ENCODE measurements around the gene CDC27.
"Not testable (repeated sequence)": the region's sequence is repeated elsewhere in the genome, so short reads cannot be mapped to it uniquely, and the experiment has no call there.

The CDC27 gene

GRCh38 chr17:47117386-47117785 is 71.7 kb downstream of the CDC27 start:
- Histone ChIP-seq H3K9ac (ENCODE audit: low read length) (no peak overlapping the region), H2BK5ac (ENCODE audit: low read length) (no peak overlapping the region), H3K23ac (ENCODE audit: low read length) (no peak overlapping the region), H3K4me2 (ENCODE audit: low read length) (no peak overlapping the region), H2AK5ac (ENCODE audit: low read length) (no peak overlapping the region), H3K79me2 (ENCODE audit: control insufficient read depth, insufficient read depth, low read length) (no peaks in the 10 kb centered on the region), H4K5ac (ENCODE audit: low read length) (no peak overlapping the region), H3K36me3 (ENCODE audit: control insufficient read depth, insufficient read depth, low read length) (no peaks in the 10 kb centered on the region), H3K27me3 (ENCODE audit: insufficient read depth, low read length, poor library complexity) (no peaks in the 10 kb centered on the region), H4K8ac (ENCODE audit: low read depth, low read length) (no peak overlapping the region), H3K79me1 (ENCODE audit: low read length) (no peaks in the 10 kb centered on the region), H3K4ac (ENCODE audit: low read depth, low read length) (no peak overlapping the region), H3K4me1 (ENCODE audit: control insufficient read depth, low read depth, low read length) (no peaks in the 10 kb centered on the region), H3K18ac (ENCODE audit: low read length) (no peak overlapping the region), H3K27ac (ENCODE audit: low read depth, low read length) (no peak overlapping the region), H3K56ac (ENCODE audit: low read length) (no peak overlapping the region), H3K4me3 (ENCODE audit: low read length) (no peak overlapping the region), H2BK120ac (ENCODE audit: low read depth, low read length) (no peak overlapping the region), H2BK15ac (replicated peaks; ENCODE audit: low read depth) (no peak overlapping the region)
- DNase-seq, result no peak
- WGBS (ENCODE audit: extremely low coverage, insufficient coverage, low lambda C conversion rate), result 100% methylated on average over 1 of the region's 3 CpGs

GRCh38 chr17:47106130-47106529 is 83.0 kb downstream of the CDC27 start:
- Histone ChIP-seq H2BK120ac (ENCODE audit: low read depth, low read length) (no peak overlapping the region), H3K27ac (ENCODE audit: low read depth, low read length) (no peak overlapping the region), H3K23ac (ENCODE audit: low read length) (no peak overlapping the region), H3K27me3 (ENCODE audit: insufficient read depth, low read length, poor library complexity) (no peaks in the 10 kb centered on the region), H3K4ac (ENCODE audit: low read depth, low read length) (no peak overlapping the region), H3K4me1 (ENCODE audit: control insufficient read depth, low read depth, low read length) (no peaks in the 10 kb centered on the region), H3K79me1 (ENCODE audit: low read length) (no peaks in the 10 kb centered on the region), H3K4me3 (ENCODE audit: low read length) (no peak overlapping the region), H3K36me3 (ENCODE audit: control insufficient read depth, insufficient read depth, low read length) (no peaks in the 10 kb centered on the region), H2BK15ac (replicated peaks; ENCODE audit: low read depth) (no peak overlapping the region), H2BK5ac (ENCODE audit: low read length) (no peak overlapping the region), H3K56ac (ENCODE audit: low read length) (no peak overlapping the region), H3K4me2 (ENCODE audit: low read length) (no peak overlapping the region), H3K18ac (ENCODE audit: low read length) (no peak overlapping the region), H3K79me2 (ENCODE audit: control insufficient read depth, insufficient read depth, low read length) (no peaks in the 10 kb centered on the region), H3K9ac (ENCODE audit: low read length) (no peak overlapping the region), H2AK5ac (ENCODE audit: low read length) (no peak overlapping the region), H4K5ac (ENCODE audit: low read length) (no peak overlapping the region), H4K8ac (ENCODE audit: low read depth, low read length) (no peak overlapping the region)
- no peak for DNase-seq
- no CpG with 5 or more reads among the region's 7 CpGs for WGBS (ENCODE audit: extremely low coverage, insufficient coverage, low lambda C conversion rate)

GRCh38 chr17:47105246-47105645 is 83.8 kb downstream of the CDC27 start:
- H3K56ac ChIP-seq (ENCODE audit: low read length); H3K27me3 ChIP-seq (ENCODE audit: insufficient read depth, low read length, poor library complexity); H3K79me1 ChIP-seq (ENCODE audit: low read length); H4K8ac ChIP-seq (ENCODE audit: low read depth, low read length); H3K18ac ChIP-seq (ENCODE audit: low read length); H3K9ac ChIP-seq (ENCODE audit: low read length); H3K36me3 ChIP-seq (ENCODE audit: control insufficient read depth, insufficient read depth, low read length); H3K4ac ChIP-seq (ENCODE audit: low read depth, low read length); H2BK120ac ChIP-seq (ENCODE audit: low read depth, low read length); H3K4me1 ChIP-seq (ENCODE audit: control insufficient read depth, low read depth, low read length); H4K5ac ChIP-seq (ENCODE audit: low read length); DNase-seq; H3K79me2 ChIP-seq (ENCODE audit: control insufficient read depth, insufficient read depth, low read length); H3K23ac ChIP-seq (ENCODE audit: low read length); H3K27ac ChIP-seq (ENCODE audit: low read depth, low read length); H2BK15ac ChIP-seq (replicated peaks; ENCODE audit: low read depth); H2AK5ac ChIP-seq (ENCODE audit: low read length); H3K4me2 ChIP-seq (ENCODE audit: low read length); H3K4me3 ChIP-seq (ENCODE audit: low read length); H2BK5ac ChIP-seq (ENCODE audit: low read length): not testable (repeated sequence)
- no CpG with 5 or more reads among the region's 1 CpG for WGBS (ENCODE audit: extremely low coverage, insufficient coverage, low lambda C conversion rate)

- no CpG with 5 or more reads among the region's 4 CpGs for WGBS (ENCODE audit: extremely low coverage, insufficient coverage, low lambda C conversion rate)
Measured at GRCh38 chr17:47102914-47103313, 86.2 kb downstream of the CDC27 start.

GRCh38 chr17:47099987-47100711 is 88.9 kb downstream of the CDC27 start:
- Histone ChIP-seq H2BK120ac (ENCODE audit: low read depth, low read length) (no peak overlapping the region), H3K18ac (ENCODE audit: low read length) (peak overlapping the region; percentile 65), H2BK5ac (ENCODE audit: low read length) (no peak overlapping the region), H3K4me2 (ENCODE audit: low read length) (no peak overlapping the region), H2BK15ac (replicated peaks; ENCODE audit: low read depth) (no peak overlapping the region), H3K9ac (ENCODE audit: low read length) (peak overlapping the region; percentile 82), H3K79me2 (ENCODE audit: control insufficient read depth, insufficient read depth, low read length) (no peaks in the 10 kb centered on the region), H3K27ac (ENCODE audit: low read depth, low read length) (no peak overlapping the region), H3K56ac (ENCODE audit: low read length) (peak overlapping the region; percentile 88), H2AK5ac (ENCODE audit: low read length) (no peak overlapping the region), H3K27me3 (ENCODE audit: insufficient read depth, low read length, poor library complexity) (no peaks in the 10 kb centered on the region), H3K23ac (ENCODE audit: low read length) (no peak overlapping the region), H4K5ac (ENCODE audit: low read length) (no peak overlapping the region), H3K79me1 (ENCODE audit: low read length) (no peaks in the 10 kb centered on the region), H3K4me3 (ENCODE audit: low read length) (peak overlapping the region; percentile 81), H3K4me1 (ENCODE audit: control insufficient read depth, low read depth, low read length) (no peaks in the 10 kb centered on the region), H3K4ac (ENCODE audit: low read depth, low read length) (no peak overlapping the region), H3K36me3 (ENCODE audit: control insufficient read depth, insufficient read depth, low read length) (no peaks in the 10 kb centered on the region), H4K8ac (ENCODE audit: low read depth, low read length) (peak overlapping the region; percentile 16)
- DNase-seq, result peak; percentile 90
- no CpG with 5 or more reads among the region's 42 CpGs for WGBS (ENCODE audit: extremely low coverage, insufficient coverage, low lambda C conversion rate)

More at GRCh38 chr17:47102914-47103313, 86.2 kb downstream of the CDC27 start:
- Histone ChIP-seq H3K4me2 (ENCODE audit: low read length) (no peak overlapping the region), H2BK15ac (replicated peaks; ENCODE audit: low read depth) (no peak overlapping the region), H4K5ac (ENCODE audit: low read length) (no peak overlapping the region), H3K4ac (ENCODE audit: low read depth, low read length) (no peak overlapping the region), H3K23ac (ENCODE audit: low read length) (no peak overlapping the region), H3K18ac (ENCODE audit: low read length) (no peak overlapping the region), H4K8ac (ENCODE audit: low read depth, low read length) (no peak overlapping the region), H3K36me3 (ENCODE audit: control insufficient read depth, insufficient read depth, low read length) (no peaks in the 10 kb centered on the region), H2BK120ac (ENCODE audit: low read depth, low read length) (no peak overlapping the region), H3K4me1 (ENCODE audit: control insufficient read depth, low read depth, low read length) (no peaks in the 10 kb centered on the region), H2BK5ac (ENCODE audit: low read length) (no peak overlapping the region), H2AK5ac (ENCODE audit: low read length) (no peak overlapping the region), H3K56ac (ENCODE audit: low read length) (no peak overlapping the region), H3K27me3 (ENCODE audit: insufficient read depth, low read length, poor library complexity) (no peaks in the 10 kb centered on the region), H3K79me1 (ENCODE audit: low read length) (no peaks in the 10 kb centered on the region), H3K79me2 (ENCODE audit: control insufficient read depth, insufficient read depth, low read length) (no peaks in the 10 kb centered on the region), H3K4me3 (ENCODE audit: low read length) (no peak overlapping the region), H3K27ac (ENCODE audit: low read depth, low read length) (no peak overlapping the region), H3K9ac (ENCODE audit: low read length) (no peak overlapping the region)
- no peak for DNase-seq

Measured in mesendoderm (in vitro differentiated cells).